Measurements from ENCODE around the gene PRCD.

The PRCD gene

DNA sequence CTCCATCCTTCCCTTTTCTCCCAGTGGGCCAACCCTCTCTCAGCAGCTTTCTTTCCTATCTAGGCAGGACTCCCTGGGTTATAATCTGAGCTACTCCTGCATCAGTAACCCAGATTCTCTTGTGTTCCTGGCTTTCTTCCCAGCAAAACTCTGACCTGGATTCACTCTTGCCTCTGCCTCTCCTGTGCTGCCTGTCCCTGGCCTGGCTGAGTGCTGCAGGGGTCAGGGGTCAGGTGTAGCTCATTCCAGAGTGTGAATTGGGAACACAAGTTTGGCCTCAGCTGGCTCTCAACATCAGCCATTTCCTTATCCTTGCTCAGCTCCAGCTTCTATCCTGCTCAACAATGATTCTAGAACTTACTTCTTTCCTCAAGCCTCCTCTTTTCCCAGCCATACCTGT is 48.3 kb downstream of the PRCD start:
- H3K27me3 Mint-ChIP-seq, result peaks cover 51% of the 10 kb centered on the region
- no peak overlapping the region for H3K4me3 Mint-ChIP-seq
- H3K9me3 Mint-ChIP-seq, result no peaks in the 10 kb centered on the region
- no peak overlapping the region for H3K27ac Mint-ChIP-seq
- H3K36me3 Mint-ChIP-seq (ENCODE audit: low read depth), result no peaks in the 10 kb centered on the region
- H3K4me1 Mint-ChIP-seq (ENCODE audit: low read depth), result peaks cover 7% of the 10 kb centered on the region

DNA sequence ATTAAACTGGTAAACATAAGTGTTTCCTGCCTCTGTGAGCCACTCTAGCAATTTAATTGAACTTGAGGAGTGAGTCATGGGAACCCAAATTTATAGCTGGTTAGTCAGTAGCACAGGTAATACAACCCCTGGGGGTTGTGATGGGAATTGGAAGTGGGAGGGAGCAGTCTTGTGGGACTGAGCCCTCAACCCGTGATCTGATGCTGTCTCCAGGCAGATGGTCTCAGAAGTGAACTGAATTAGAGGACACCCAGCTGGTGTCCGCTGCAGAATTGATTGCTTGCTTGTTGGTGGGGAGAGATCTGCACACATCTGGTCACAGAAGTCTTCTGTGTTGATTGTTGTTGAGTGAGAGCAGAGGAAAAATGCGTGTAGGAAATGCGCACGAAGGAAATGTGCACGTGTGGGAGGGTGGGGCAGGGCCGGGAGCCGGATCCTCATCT is 53.6 kb downstream of the PRCD start:
- Mint-ChIP-seq H3K27ac (no peak overlapping the region), H3K4me1 (ENCODE audit: low read depth) (no peaks in the 10 kb centered on the region), H3K9me3 (no peaks in the 10 kb centered on the region), H3K36me3 (ENCODE audit: low read depth) (no peaks in the 10 kb centered on the region), H3K27me3 (peaks cover 22% of the 10 kb centered on the region), H3K4me3 (no peak overlapping the region)

DNA sequence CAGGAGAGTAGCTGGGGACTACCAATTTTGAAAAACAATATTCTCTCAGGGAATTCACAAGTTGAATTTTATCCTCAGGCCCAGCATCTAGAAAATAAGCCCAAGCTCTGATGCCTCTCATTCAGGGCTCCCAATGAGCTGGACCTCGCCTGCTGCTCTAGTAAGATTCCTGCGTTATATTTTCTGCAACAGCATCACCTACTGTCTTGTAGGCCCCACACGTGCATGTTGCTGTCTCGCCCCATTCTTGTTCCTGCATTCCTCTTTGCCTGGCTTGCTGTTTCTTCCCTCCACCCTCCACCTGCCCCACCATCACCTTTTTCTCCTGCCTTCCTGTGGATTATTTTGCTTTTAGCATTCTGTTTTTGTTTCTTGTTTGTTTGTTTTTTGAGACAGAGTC is 54.1 kb downstream of the PRCD start:
- H3K9me3 Mint-ChIP-seq, result no peaks in the 10 kb centered on the region
- no peaks in the 10 kb centered on the region for H3K36me3 Mint-ChIP-seq (ENCODE audit: low read depth)
- H3K27ac Mint-ChIP-seq, result no peak overlapping the region
- H3K4me3 Mint-ChIP-seq, result no peak overlapping the region
- peaks cover 18% of the 10 kb centered on the region for H3K27me3 Mint-ChIP-seq
- H3K4me1 Mint-ChIP-seq (ENCODE audit: low read depth), result no peaks in the 10 kb centered on the region

DNA sequence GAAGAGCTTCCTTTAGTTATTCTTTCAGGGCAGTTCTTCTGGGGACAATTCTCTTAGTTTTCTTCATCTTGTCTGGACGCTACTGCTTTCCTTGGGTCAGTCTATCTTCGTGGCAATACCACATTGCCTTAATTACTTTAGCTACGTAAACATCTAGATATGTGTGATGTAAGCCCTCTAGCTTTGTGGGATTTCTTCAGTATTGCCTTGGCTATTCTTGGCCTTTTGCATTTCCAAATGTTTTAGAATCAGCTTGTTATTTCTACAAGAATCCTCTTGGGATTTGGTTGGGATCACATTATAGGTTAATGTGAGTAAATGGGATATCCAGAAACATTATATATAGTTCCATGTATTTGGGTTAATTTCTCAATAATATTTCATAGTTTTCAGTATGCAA is 54.8 kb downstream of the PRCD start:
- Mint-ChIP-seq H3K27me3 (peaks cover 11% of the 10 kb centered on the region), H3K4me1 (ENCODE audit: low read depth) (no peaks in the 10 kb centered on the region), H3K4me3 (no peak overlapping the region), H3K36me3 (ENCODE audit: low read depth) (no peaks in the 10 kb centered on the region), H3K27ac (no peak overlapping the region), H3K9me3 (no peaks in the 10 kb centered on the region)

All from stimulated activated naive CD8-positive, alpha-beta T cell treated with anti-CD3 and anti-CD28 coated beads, Interleukin-15, Interleukin-2, amounts not matched to agents 100 ng/mL and 50 ng/mL, for 24 hours (primary cell).